ENCODE results near the gene METTL23.
"Not testable (repeated sequence)": the region's sequence is repeated elsewhere in the genome, so short reads cannot be mapped to it uniquely, and the experiment has no call there.

METTL23 gene

GRCh38 chr17:76734080-76734840, 7.6 kb downstream of the METTL23 start:
- no peak for DNase-seq (ENCODE audit: low read depth in 2 of 2)

DNA sequence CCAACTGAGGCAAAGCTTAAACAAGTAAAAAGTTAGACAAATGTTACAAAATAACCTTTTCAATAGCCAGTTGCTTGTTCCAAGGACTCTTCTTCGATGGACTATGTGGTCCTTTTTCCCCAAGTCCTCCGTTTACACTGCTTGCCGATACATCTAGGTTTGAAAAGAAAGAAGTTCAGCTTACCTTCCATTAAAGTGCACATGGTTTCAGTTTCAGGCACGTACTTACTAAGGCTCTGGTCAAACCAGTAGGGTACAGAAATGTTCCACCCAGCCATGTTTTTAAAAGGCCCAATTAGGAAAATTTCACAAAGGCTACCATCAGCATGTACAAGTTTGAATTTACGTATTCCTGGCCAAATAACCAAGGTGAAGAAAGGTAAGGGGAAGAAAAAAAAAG, 8.4 kb downstream of the METTL23 start:
- DNase-seq (ENCODE audit: low read depth in 2 of 2): no peak

- DNase-seq (ENCODE audit: low read depth in 2 of 2): no peak
Measured at GRCh38 chr17:76735586-76736348, 9.1 kb downstream of the METTL23 start.

DNA sequence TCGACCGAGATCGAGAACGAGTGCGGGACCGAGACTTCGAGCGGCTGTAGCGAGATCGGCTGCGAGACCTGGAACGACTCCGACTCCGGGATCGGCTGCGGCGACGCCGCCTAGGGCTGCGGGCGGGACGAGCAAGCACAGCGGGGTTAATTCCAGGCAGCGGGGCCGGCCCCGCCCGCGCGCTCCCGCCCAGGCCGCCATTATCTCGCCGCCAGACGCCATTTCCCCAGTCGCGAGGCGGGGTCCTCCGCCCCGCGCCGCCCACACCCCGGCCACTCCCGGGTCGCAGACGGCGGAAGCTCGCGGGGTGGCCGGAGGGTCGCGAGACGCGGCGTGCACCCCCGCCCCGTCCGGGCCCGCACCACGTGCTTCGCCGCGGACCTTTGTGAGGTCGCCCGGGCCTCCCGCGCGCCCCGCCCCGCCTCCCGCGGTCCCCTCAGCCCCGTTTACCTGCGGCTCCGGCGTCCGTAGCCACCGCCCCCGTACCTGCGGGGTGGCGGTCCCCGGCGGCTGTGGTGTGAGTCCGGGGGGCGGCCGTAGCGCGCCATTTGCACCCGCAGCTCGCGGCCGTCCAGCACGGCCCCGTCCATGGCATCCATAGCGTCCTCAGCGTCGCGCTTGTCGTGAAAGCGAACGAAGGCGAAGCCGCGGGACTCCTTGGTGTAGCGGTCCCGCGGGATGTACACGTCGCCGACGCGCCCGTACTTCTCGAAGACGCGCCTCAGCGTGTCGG, 9.9 kb downstream of the METTL23 start:
- peak; percentile 40 to 45 for DNase-seq (ENCODE audit: low read depth in 2 of 2)

DNA sequence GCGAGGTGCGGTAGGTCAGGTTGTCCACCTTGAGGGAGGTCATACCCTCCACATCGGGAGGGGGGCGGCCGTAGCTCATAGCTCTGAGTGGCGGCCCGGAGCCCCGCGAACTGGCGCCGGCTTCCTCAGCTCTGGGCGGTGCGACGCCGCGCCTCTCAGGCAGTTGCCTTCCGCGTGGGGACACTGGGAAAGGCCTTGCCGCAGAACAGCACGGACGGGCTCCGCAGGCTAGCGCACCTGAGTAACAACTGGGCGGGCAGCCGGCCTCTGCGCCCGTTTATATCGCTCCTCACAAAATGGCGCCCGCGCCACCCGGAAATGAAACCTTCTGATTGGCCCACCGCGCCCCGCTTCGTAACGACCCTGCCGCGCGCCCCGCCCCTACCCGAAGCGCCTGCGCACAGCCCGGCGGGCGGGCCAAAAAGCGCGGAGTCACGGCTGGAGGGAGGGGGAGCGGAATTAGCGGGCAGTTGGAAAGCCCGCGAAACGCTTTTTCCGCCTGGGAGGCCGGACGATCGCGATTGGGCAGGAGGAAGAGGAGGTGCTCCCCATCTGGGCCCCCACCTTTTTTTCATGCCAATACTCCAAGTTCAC, 10.5 kb downstream of the METTL23 start, which contains the start of gene SRSF2:
Gene SRSF2 (minus strand): TSS at position 250 of the 594 bp plus-strand sequence. CDS start 171 bp downstream, at position 79.
- DNase-seq (ENCODE audit: low read depth in 2 of 2): peak; percentile 97

- peak; percentile 85 to 89 for DNase-seq (ENCODE audit: low read depth in 2 of 2)
Measured at GRCh38 chr17:76737676-76738467, 11.2 kb downstream of the METTL23 start, which contains the start of gene MFSD11. Gene MFSD11 (plus strand): TSS chr17:76738119. CDS start chr17:76738353, 234 bp downstream.

DNA sequence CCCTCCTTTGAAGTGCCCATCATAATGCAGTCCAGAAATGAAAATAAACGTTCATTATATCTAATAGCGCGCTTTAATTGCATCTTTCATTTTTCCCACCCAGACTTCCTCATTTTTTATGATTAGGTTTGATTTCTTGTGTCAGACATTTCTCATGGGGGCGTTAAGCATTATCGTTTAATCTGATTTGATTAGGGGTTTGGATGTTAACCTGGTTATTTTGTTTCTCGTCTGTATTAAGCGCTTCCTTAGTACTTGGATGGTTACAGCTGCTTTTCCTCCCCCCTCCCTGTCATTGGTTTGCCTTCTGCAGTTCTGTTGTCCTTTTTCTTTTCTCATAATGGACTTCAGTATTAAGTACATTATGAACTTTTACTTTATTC, 11.8 kb downstream of the METTL23 start:
- no peak for DNase-seq (ENCODE audit: low read depth in 2 of 2)

GRCh38 chr17:76739568-76740115, 13.0 kb downstream of the METTL23 start:
- not testable (repeated sequence) for DNase-seq (ENCODE audit: low read depth in 2 of 2)

- DNase-seq (ENCODE audit: low read depth in 2 of 2): no peak
Measured at GRCh38 chr17:76740329-76741118, 13.9 kb downstream of the METTL23 start.

DNA sequence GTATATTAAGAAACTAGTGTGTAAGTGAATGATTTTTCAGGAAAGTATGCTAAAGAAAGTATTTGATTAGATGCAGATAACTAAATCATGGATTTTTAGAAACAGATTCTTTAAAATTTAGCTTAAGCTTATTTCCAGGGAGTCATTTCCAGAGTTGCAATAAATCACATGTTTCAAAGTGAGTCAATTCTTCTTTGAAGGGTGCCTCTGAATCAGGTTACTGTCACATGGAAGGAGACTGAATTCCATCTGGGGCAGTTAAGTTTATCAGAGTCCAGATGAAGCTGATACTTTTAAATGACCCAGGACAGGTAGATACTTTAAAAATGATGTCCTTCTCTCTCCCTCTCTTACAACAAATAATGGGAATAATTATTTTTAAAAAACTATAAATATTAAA, 16.3 kb downstream of the METTL23 start:
- no peak for DNase-seq (ENCODE audit: low read depth in 2 of 2)

- DNase-seq (ENCODE audit: low read depth in 2 of 2): no peak
Measured at GRCh38 chr17:76744747-76745146, 18.1 kb downstream of the METTL23 start.

DNA sequence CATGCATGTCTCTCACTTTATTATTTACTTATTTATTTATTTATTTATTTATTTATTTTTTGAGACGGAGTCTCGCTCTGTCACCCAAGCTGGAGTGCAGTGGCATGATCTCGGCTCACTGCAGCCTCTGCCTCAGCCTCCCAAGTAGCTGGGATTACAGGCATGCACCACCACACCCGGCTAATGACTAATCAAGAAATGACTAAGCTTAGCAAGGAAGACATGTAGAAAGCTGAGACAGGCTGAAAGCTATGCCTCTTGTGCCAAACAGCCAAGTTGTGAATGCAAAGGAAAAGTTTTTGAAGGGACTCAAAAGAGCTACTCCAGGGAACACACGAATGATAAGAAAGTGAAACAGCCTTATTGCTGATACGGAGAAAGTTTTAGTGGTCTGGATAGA, 19.1 kb downstream of the METTL23 start:
- DNase-seq (ENCODE audit: low read depth in 2 of 2): not testable (repeated sequence)

- DNase-seq (ENCODE audit: low read depth in 2 of 2): no peak
Measured at GRCh38 chr17:76747716-76748363, 21.2 kb downstream of the METTL23 start.

DNA sequence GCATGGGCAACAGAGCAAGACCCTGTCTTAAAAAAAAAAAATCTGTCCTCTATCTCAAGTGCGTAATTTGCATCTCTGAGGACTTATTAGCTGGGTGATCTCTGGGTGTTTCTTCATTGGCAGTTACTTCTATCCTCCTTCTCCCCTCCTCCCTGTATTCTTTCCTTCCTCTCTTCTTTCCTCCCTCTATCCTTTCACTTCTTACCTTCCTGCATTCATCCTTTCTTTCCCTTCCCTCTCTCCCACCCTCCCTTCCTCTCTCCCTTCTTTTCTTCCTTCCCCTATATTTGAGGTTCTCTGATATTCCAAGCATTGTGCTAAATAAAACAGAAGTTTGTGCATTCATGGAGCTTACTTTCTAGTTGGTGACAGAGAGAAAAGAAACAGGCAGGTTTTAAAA, 22.0 kb downstream of the METTL23 start:
- DNase-seq (ENCODE audit: low read depth in 2 of 2): no peak

GRCh38 chr17:76751416-76751993, 24.9 kb downstream of the METTL23 start:
- no peak for DNase-seq (ENCODE audit: low read depth in 2 of 2)

GRCh38 chr17:76752006-76752405, 25.4 kb downstream of the METTL23 start:
- DNase-seq (ENCODE audit: low read depth in 2 of 2): no peak

GRCh38 chr17:76753061-76753961, 26.7 kb downstream of the METTL23 start:
- no peak for DNase-seq (ENCODE audit: low read depth in 2 of 2)

- no peak for DNase-seq (ENCODE audit: low read depth in 2 of 2)
Measured at GRCh38 chr17:76755285-76755684, 28.6 kb downstream of the METTL23 start.

Measured in stimulated activated CD4-positive, alpha-beta T cell treated with anti-CD3 and anti-CD28 coated beads, Interleukin-15, amount 100 ng/mL, for 48 hours (primary cell).